Smooth muscle cell of the brain vasculature (primary cell): ENCODE results near the gene MICAL3.

Experiments used
- DNase-seq: peaks from one replicate; pipeline ENCODE4 v3.0.0-alpha.2; 2012; ENCODE audit warnings: low read depth, low spot score

The MICAL3 gene

DNA sequence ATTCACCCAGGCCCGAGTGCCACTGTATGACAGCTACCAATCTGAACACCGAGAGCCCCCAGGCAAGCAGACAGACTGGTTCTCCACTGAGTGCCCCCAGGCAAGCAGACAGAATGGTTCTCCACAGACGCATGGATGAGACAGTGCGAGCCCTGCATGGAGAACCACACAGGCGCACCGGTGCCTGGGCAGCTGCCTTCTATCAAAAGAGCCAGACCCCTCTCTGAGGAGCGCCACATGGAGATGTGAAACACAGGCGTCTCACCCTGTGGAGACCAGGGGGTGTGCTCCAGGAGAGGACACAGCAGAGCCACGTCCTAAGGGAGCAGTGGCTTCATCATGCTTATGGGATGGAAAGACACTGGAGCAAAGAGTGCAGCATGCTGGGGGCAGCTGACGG, 155.6 kb downstream of the MICAL3 start:
- DNase-seq, result no peak

- no peak for DNase-seq
Observed at GRCh38 chr22:17867160-17867785, 157.1 kb downstream of the MICAL3 start.

DNA sequence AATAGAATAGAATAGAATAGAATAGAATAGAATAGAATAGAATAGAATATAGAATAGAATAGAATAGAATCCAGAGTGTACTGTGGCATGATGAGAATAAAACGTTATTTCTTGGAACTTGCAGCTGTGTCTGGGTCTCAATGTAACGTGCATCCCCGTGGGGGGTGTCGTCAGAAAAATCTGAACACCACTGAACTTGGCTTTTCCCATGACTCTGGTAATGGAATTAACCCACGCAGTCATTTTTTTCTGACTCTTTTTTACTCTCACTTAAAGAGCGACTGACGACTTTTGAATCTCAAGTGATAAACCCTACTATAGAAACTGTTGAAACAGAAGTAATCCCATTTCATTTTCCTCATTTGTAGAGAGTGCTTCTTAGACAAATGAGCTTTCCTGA, 157.7 kb downstream of the MICAL3 start:
- no peak for DNase-seq

DNA sequence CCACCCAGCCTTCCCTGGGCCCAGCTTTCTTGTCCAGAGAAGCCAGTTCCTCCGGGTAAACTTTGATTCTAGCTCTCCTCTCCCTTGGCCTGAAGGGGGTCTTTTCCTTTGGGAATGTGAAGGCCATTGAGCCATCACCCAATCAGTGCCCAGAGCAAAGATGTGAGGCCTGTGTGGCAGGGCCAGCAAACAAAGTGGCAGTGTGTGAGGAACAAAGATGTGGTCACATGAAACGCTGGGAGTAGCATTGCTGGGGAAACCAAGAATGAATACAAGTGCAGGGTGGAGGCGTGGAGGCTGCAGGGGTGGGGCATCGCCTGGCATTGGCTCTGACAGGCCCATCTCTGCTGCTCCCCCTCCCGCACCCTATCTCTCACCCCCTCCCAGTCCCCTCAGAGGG, 158.2 kb downstream of the MICAL3 start:
- DNase-seq, result no peak

DNA sequence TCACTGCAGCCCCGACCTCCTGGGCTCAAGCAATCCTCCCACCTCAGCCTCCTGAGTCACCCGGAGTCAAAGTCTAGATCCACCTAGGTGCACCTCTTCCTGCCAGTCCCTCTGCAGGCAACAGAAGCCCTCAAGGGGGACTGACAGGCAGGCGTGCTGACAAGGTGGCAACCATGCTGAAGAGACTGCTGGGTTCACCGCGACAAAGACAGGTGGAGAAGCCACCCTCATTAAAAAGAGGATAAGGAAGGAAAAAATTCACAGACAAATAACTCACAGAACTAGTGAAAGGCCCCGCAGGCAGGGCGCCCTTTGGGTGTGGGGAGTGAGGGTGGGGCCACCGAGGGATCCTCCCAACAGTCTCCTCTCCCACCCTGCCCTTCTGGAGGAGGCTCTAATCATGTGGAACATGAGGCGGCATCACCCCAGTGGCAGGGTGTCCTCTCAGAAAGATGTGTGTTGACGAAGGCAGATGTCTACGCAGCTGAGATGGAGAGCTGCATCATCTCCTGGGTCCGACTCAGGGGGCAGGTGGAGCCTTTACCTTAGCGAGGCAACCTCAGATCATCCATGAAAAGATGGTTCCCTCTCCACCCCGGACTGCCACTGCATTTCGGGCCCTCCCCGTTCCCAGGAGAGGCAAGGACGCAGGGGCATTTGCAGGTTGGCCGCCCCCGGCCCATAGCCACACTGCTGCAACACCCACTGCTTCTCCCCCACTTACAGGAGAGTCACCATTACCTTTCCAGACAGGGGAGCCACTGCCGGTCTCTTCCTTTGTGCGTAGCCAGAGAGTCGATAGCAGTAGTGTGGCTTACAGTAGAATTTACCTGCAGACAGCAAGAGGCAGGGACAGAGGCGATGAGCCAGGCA, 158.9 kb downstream of the MICAL3 start:
- no peak for DNase-seq

DNA sequence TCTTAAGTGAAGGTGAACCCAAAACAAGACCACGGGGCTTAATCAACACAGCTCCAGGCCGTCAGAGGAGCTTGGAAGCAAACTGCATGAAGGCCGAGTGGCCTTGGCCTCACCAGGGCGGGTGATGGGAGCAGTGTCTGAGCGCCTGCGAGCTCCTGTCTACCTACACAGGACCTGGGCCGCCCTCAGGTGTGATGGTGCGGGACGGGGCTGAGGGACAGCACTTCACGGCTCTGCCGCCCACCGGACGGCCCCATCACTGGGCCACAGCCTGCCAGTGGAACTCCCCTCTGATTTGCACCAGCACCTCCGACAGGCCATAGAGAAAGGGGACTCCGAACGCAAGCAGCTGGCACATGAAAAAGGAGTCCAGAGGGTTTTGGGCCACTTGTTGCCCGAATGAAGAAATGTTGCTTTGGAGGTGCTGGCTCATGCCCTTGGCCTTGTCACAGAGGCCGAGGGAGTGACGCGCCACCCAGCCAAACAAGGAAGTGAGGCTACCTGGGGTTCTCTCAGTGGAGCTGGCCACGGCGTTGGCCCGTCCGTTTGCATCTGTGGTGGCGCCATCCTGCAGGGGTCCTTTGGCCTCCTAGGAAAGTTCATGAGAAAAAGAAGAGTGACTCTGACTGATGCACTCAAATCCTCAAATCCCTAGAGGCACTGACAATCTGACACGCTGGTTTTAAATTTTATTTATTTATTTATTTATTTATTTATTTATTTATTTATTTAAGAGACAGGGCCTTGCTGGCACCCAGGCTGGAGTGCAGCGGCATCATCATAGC, 159.8 kb downstream of the MICAL3 start:
- DNase-seq, result no peak

DNA sequence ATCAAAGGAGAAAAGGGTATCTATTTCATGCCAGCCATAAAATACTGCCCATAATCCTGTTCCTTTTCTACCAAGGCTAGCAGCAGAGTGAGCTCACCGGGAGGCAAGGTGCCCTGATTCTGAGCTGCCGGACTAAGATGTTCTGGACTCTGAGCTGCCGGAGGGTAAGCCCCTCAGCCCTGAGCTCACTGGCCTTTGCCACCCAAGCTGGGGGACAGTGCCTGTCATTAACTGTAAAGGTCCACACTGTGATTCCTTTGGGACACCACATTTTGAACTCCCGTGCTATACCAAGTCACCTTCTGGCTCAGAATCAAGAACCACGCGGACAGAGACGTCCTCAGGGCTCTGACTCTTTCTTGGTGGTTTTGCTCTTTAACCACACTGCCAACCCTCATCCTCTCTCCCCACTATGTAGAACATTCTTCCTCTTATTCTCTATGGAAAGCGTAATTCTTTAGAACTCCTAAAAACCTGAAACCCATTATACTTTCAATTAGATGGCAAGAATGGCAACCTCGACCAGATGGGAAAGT, 161.6 kb downstream of the MICAL3 start:
- DNase-seq, result no peak

DNA sequence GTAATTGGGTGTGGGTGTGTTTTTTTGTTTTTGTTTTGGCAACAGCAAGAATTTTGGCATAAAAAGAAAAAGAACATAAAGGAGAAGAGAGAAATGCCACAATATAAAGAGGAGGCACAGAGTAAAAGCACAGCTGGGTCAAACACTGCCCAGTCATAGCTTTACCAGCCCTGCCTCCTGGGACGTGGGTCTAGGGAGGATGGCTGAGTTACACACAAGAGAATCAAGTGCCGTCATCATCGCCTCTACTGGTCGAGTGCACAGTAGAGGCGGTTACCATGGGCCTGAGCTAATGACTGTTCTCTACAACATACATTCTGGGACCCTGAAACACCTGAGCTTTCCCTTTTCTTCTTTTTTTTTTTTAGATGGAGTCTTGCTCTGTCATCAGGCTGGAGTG, 162.5 kb downstream of the MICAL3 start:
- DNase-seq, result no peak

- DNase-seq, result no peak
Observed at GRCh38 chr22:17860220-17860965, 164.0 kb downstream of the MICAL3 start.

- DNase-seq, result no peak
Observed at GRCh38 chr22:17858033-17858432, 166.3 kb downstream of the MICAL3 start.

GRCh38 chr22:17855572-17856290, 168.6 kb downstream of the MICAL3 start:
- no peak for DNase-seq

DNA sequence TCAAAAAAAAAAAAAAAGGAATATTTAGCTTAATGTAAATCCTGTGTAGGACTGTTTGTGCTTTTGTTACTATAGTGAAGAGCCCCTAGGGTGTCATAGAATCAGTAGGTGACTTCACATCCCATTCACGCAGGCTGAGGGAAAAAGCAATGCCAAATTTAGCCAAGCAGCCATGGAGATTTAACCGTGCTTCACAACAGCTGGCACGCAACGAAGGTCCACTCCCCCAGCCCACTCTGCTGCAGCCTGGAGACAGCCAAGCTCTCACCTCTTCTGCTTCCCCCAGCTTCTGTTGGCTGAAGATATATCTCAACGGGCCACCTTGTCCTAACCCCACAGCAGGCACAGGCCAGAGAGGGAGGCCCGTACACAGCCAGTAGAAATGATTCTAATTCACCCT, 171.3 kb downstream of the MICAL3 start:
- no peak for DNase-seq

GRCh38 chr22:17851759-17852158, 172.6 kb downstream of the MICAL3 start:
- DNase-seq, result no peak

DNA sequence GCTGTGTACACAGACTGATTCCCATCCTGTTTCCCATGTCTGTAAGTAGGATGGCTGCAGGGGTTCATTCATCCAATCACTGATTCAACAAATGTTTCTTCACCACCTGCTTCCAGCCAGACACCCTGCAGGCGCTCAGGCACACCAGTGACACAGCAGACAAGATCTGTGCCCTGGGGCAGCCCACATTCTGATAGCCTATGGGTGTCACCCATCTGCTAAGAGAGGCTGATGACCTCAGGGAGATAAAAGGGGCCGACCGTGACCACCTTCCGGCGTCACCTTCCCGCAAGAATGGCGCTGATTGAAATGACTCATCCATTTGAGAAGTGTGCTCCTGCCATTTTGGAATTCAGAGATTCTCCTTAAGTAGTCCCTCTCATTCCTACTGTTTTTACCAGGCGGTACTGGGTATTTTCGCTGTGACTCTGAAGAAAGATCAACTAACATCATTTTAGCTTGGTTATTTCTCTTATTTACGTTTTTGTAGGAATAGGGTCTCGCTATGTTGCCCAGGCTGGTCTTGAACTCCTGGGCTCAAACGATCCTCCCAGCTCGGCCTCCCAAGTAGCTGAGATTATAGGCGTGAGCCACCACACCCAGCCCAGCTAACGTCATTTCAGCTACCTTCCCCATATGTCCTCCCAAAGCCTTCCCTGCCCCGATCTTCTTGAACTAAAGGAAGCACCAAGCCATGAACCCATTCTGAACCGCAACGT, 176.8 kb downstream of the MICAL3 start:
- no peak for DNase-seq

- DNase-seq, result no peak
Observed at GRCh38 chr22:17846326-17846992, 177.9 kb downstream of the MICAL3 start.

GRCh38 chr22:17845790-17846189, 178.6 kb downstream of the MICAL3 start:
- no peak for DNase-seq

GRCh38 chr22:17845327-17845726, 179.0 kb downstream of the MICAL3 start:
- no peak for DNase-seq

- DNase-seq, result no peak
Observed at GRCh38 chr22:17844150-17844549, 180.2 kb downstream of the MICAL3 start.

- DNase-seq, result no peak
Observed at GRCh38 chr22:17842386-17842785, 182.0 kb downstream of the MICAL3 start.

- DNase-seq, result no peak
Observed at GRCh38 chr22:17841836-17842235, 182.5 kb downstream of the MICAL3 start.
